Endothelial cell of umbilical vein (primary cell): ENCODE data around the gene COL1A1. TPM values are rescaled to one million over a fixed set of nuclear protein-coding genes. Genes with fewer than 3 reads are reported as not detected.

Experiments
- BruUV-seq: library from RNA; stranded (reverse); fragments of 400-500 nt; replicated peaks from 2 replicates; lab custom pipeline; 2021; lab: Mats Ljungman, UMichigan
- CTCF ChIA-PET: fragments of 300-600, 350-600 bp; sonication (Branson Sonifier 250); formaldehyde crosslinking; loops from one replicate; lab custom pipeline; 2021; ENCODE audit warnings: antibody characterized with exemption, inconsistent platforms; lab: Charles Lee
- POLR2A ChIA-PET: fragments of 300-600, 350-600 bp; sonication (Branson Sonifier 250); formaldehyde crosslinking; loops from one replicate; lab custom pipeline; 2021; ENCODE audit warnings: antibody characterized with exemption, inconsistent platforms; lab: Charles Lee
- DNase-seq: peaks from one replicate; pipeline ENCODE4 v3.0.0-alpha.2; 2011; ENCODE audit warnings: low read depth, low spot score
- FAIRE-seq: peaks from 2 replicates; lab custom pipeline; 2011; peaks lifted over from hg19 to GRCh38; lab: Jason Lieb, UNC
- H2AFZ ChIP-seq: 2 replicates; pipeline ENCODE4 v1.6.0; 2012; ENCODE audit warnings: low read depth, low read length, control low read depth, inconsistent platforms
- H3K27ac ChIP-seq: 2 replicates; pipeline ENCODE4 v1.5.1; 2011; ENCODE audit warnings: low read depth, mild to moderate bottlenecking, control low read depth, low read length, moderate library complexity; ENCODE audit not compliant: insufficient read depth
- H3K27me3 ChIP-seq, 2 experiments: 2 replicates each; pipeline versions ENCODE4 v1.6.0 to v1.6.1; 2011; ENCODE audit warnings: low read length in 2 of 2, mixed read lengths in 1 of 2; ENCODE audit not compliant: control insufficient read depth in 2 of 2, insufficient read depth in 2 of 2
- H3K36me3 ChIP-seq, 2 experiments: 2 replicates in 1 of 2; 3 replicates in 1 of 2; pipeline ENCODE4 v1.5.1; 2011; ENCODE audit warnings: low read length in 2 of 2, mild to moderate bottlenecking in 1 of 2, moderate library complexity in 1 of 2; ENCODE audit not compliant: control insufficient read depth in 2 of 2, insufficient read depth in 2 of 2; ENCODE audit errors: extremely low read depth in 1 of 2
- H3K4me1 ChIP-seq: 3 replicates; pipeline ENCODE4 v1.5.1; 2011; ENCODE audit warnings: mild to moderate bottlenecking, low read length; ENCODE audit not compliant: control insufficient read depth, insufficient read depth; ENCODE audit errors: extremely low read depth
- H3K4me2 ChIP-seq: 2 replicates; pipeline ENCODE4 v1.6.1; 2011; ENCODE audit warnings: low read length, control low read depth, mixed read lengths; ENCODE audit not compliant: insufficient read depth
- H3K4me3 ChIP-seq, 3 experiments: fragments of 200-600 bp in 1 of 3; sonication (generic), shearing (Covaris generic) in 1 of 3; replicated peaks in 1 of 3; 2 replicates each; pipeline ENCODE4 v1.5.1; 2011 to 2016; ENCODE audit warnings: control low read depth in 3 of 3, low read length in 3 of 3, mild to moderate bottlenecking in 2 of 3, inconsistent platforms in 1 of 3, low read depth in 1 of 3, moderate library complexity in 1 of 3; ENCODE audit not compliant: insufficient read depth in 1 of 3
- H3K79me2 ChIP-seq: 2 replicates; pipeline ENCODE4 v1.6.0; 2012; ENCODE audit warnings: low read length, inconsistent platforms; ENCODE audit not compliant: control insufficient read depth, insufficient read depth
- H3K9ac ChIP-seq: replicated peaks from 2 replicates; pipeline ENCODE3; 2011; ENCODE audit warnings: low read length, control low read depth; ENCODE audit not compliant: insufficient read depth; ENCODE audit errors: extremely low read depth
- H3K9me1 ChIP-seq: replicated peaks from 3 replicates; pipeline ENCODE4 v1.6.0; 2011; ENCODE audit warnings: mild to moderate bottlenecking, low read length; ENCODE audit not compliant: control insufficient read depth, insufficient read depth; ENCODE audit errors: extremely low read depth
- H3K9me3 ChIP-seq: replicated peaks from 2 replicates; pipeline ENCODE4 v1.5.1; 2012; ENCODE audit warnings: low read length, inconsistent platforms; ENCODE audit not compliant: control insufficient read depth, insufficient read depth
- H4K20me1 ChIP-seq: replicated peaks from 2 replicates; pipeline ENCODE3; 2011; ENCODE audit warnings: mild to moderate bottlenecking, low read length; ENCODE audit not compliant: control insufficient read depth, insufficient read depth; ENCODE audit errors: extremely low read depth
- EZH2 ChIP-seq: IDR thresholded peaks from 2 replicates; pipeline ENCODE4 v1.6.1; 2012; ENCODE audit warnings: borderline replicate concordance, low read depth, mild to moderate bottlenecking, moderate library complexity, low read length, inconsistent platforms; ENCODE audit not compliant: severe bottlenecking
- FOS ChIP-seq: IDR thresholded peaks from 2 replicates; pipeline ENCODE4 v1.6.1; 2011; ENCODE audit warnings: mild to moderate bottlenecking, low read length, moderate library complexity, borderline replicate concordance; ENCODE audit not compliant: insufficient read depth
- GATA2 ChIP-seq: IDR thresholded peaks from 2 replicates; pipeline ENCODE4 v1.7.0; 2011; ENCODE audit warnings: low read depth, mild to moderate bottlenecking, moderate library complexity, mixed read lengths, low read length; ENCODE audit not compliant: insufficient read length, insufficient read depth
- JUN ChIP-seq: IDR thresholded peaks from 2 replicates; pipeline ENCODE4 v1.6.1; 2011; ENCODE audit warnings: borderline replicate concordance, low read depth; ENCODE audit not compliant: insufficient read length, insufficient read depth
- MAX ChIP-seq: IDR thresholded peaks from 2 replicates; pipeline ENCODE4 v1.6.1; 2011; ENCODE audit not compliant: insufficient read depth, insufficient read length
- MYC ChIP-seq: IDR thresholded peaks from one replicate; pipeline ENCODE4 v1.6.1; 2011; ENCODE audit warnings: mild to moderate bottlenecking, low read depth, low read length
- POLR2A ChIP-seq: IDR thresholded peaks from 2 replicates; pipeline ENCODE4 v1.6.1; 2012; ENCODE audit warnings: low read depth, mild to moderate bottlenecking, control low read depth, low read length
- POLR2AphosphoS5 ChIP-seq: IDR thresholded peaks from 2 replicates; pipeline ENCODE4 v1.6.1; 2012; ENCODE audit warnings: low read depth, mild to moderate bottlenecking, control low read depth, low read length, moderate library complexity; ENCODE audit not compliant: insufficient read depth
- dilution Hi-C: fragments of 300-500 bp; cut with MboI; formaldehyde crosslinking; loops from one replicate; pipeline ENCODE4 v1.15.0; 2019; ENCODE audit warnings: low sequenced_read_pairs; ENCODE audit not compliant: extremely low pct_ligation_motif_present
- intact Hi-C: fragments of 100-400 bp; cut with micrococcal nuclease; formaldehyde crosslinking; loops from one replicate; pipeline ENCODE4 v1.10.0; 2022
- polyA plus RNA-seq, 4 experiments: library from polyadenylated mRNA; depleted of rRNA in 3 of 4; stranded (reverse) in 3 of 4; unstranded in 1 of 4; fragments of >200 nt; gene quantifications; 2 replicates each; pipeline versions ENCODE4 v1.2.1 to v1.2.3, GENCODE V29; 2011 to 2012; ENCODE audit warnings: missing spikeins in 1 of 4
- total RNA-seq: library from RNA; stranded (reverse); gene quantifications from 2 replicates; pipeline ENCODE4 v1.2.3, GENCODE V29; 2021
- TF ChIP-seq, protein P1 (sequence below), 2 donors: IDR thresholded peaks; 1 replicate in 1 of 2; 2 replicates in 1 of 2; pipeline ENCODE4 v1.5.1; 2011; ENCODE audit warnings: low read length in 2 of 2, mild to moderate bottlenecking in 2 of 2, moderate library complexity in 2 of 2, control low read depth in 1 of 2, inconsistent platforms in 1 of 2, low read depth in 1 of 2; ENCODE audit not compliant: insufficient read depth in 1 of 2; ENCODE audit errors: extremely low read depth in 1 of 2

Gene COL1A1
- total and polyA plus RNA-seq, 2 donors (not counting 3 experiments of a cell fraction or from before 2014, with no cell fraction given) = 0.07 TPM

GRCh38 chr17:50161023-50161910 lies 40.2 kb downstream of the COL1A1 start:
- intact Hi-C loops = loop anchor here (1.0 kb wide), 4 partner anchors 9 to 67 kb away; no protein-coding TSS in a partner anchor
- Histone ChIP-seq H3K9me3 (no peaks in the 10 kb centered on the region), H3K27me3 (peaks cover 0 to 2% of the 10 kb centered on the region in 2 experiments), H3K36me3 (no peaks in the 10 kb centered on the region), H3K27ac (no peak overlapping the region), H3K4me2 (peak overlapping the region; percentile 77), H2AFZ (peak overlapping the region; percentile 89), H3K4me3 (peak overlapping the region; percentile 28 to 63 (median 39)), H4K20me1 (no peaks in the 10 kb centered on the region), H3K9ac (peak overlapping the region; percentile 33), H3K9me1 (no peaks in the 10 kb centered on the region), H3K79me2 (no peaks in the 10 kb centered on the region), H3K4me1 (peaks cover 6% of the 10 kb centered on the region)
- dilution Hi-C loops = no loop called here
- peak; percentile 22 for TF ChIP-seq POLR2A
- TF ChIP-seq GATA2 = no peak
- TF ChIP-seq MYC = no peak
- TF ChIP-seq FOS = no peak
- peak; percentile 68 for TF ChIP-seq POLR2AphosphoS5
- no peak for TF ChIP-seq EZH2
- TF ChIP-seq JUN = no peak
- TF ChIP-seq, protein P1, sequence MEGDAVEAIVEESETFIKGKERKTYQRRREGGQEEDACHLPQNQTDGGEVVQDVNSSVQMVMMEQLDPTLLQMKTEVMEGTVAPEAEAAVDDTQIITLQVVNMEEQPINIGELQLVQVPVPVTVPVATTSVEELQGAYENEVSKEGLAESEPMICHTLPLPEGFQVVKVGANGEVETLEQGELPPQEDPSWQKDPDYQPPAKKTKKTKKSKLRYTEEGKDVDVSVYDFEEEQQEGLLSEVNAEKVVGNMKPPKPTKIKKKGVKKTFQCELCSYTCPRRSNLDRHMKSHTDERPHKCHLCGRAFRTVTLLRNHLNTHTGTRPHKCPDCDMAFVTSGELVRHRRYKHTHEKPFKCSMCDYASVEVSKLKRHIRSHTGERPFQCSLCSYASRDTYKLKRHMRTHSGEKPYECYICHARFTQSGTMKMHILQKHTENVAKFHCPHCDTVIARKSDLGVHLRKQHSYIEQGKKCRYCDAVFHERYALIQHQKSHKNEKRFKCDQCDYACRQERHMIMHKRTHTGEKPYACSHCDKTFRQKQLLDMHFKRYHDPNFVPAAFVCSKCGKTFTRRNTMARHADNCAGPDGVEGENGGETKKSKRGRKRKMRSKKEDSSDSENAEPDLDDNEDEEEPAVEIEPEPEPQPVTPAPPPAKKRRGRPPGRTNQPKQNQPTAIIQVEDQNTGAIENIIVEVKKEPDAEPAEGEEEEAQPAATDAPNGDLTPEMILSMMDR (IDR thresholded peaks at IDR 0.05; ENCODE audit: extremely low read depth in 1 of 2, insufficient read depth in 1 of 2, low read depth in 1 of 2, low read length in 2 of 2) = peak; percentile 95 to 97
- no peak for TF ChIP-seq MAX
- ChIA-PET CTCF (interaction anchor here (0.9 to 2.8 kb wide), 20 partner anchors 8 to 136 kb away, joined by 3 to 57 read pairs (median 6); partner anchors contain the start of genes PPP1R9B and SAMD14), POLR2A (interaction anchor here (0.6 kb wide), 1 partner anchor 93 kb away, joined by 4 read pairs; no protein-coding TSS in a partner anchor)
- no TSS peak for BruUV-seq
- DNase-seq (peak; percentile 93), FAIRE-seq (peak; percentile 97)
